Stimulated activated CD4-positive, alpha-beta T cell treated with anti-CD3 and anti-CD28 coated beads, Interleukin-4, amount 100 ng/mL, for 48 hours (primary cell): ENCODE results near the gene MAN1A2.
"Not testable (repeated sequence)": the region's sequence is repeated elsewhere in the genome, so short reads cannot be mapped to it uniquely, and the experiment has no call there.

Experiments used
- DNase-seq, 2 donors: peaks; one replicate each; pipeline ENCODE4 v3.0.0-alpha.2; 2020; ENCODE audit warnings: low read depth in 2 of 2

The MAN1A2 gene

GRCh38 chr1:117398957-117399356, 31.7 kb downstream of the MAN1A2 start:
- DNase-seq: no peak

- DNase-seq: no peak
Measured at GRCh38 chr1:117401761-117402160, 34.5 kb downstream of the MAN1A2 start.

DNA sequence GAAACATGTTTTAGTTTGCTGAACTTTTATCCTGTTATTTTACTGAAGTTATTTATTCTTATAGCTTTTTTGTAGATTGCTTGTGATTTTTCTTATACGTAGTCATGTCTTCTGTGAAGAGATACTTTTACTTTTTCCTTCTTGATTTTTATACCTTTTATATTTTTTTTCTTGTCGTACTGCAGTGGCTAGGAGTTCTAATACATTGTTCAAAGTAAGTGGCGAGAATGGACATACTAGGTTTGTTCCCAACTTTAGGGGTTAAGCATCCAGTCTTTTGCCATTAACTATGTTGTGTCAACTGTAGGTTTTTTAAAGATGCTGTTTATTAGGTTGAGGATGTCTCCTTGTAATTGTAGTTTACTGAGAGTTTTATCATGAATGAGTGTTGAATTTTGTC, 36.3 kb downstream of the MAN1A2 start:
- DNase-seq: no peak

DNA sequence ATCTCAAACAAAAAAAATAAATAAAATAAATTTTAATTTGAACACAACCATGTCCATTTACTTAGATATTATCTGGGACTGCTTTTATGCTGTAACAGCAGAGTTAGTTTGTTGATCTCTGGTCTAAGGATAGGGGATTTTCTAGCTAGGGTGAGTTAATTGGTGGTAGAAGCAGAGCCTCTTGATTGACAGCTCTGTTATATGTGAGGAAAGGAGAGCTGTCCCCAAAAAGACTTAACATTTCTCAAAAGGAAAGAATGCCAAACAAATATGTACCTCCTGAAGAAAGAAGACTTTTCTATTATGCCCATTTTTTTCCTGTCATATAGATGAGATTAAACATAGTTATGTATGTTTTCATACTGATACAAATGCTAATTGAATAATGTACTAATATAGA, 37.8 kb downstream of the MAN1A2 start:
- no peak for DNase-seq

DNA sequence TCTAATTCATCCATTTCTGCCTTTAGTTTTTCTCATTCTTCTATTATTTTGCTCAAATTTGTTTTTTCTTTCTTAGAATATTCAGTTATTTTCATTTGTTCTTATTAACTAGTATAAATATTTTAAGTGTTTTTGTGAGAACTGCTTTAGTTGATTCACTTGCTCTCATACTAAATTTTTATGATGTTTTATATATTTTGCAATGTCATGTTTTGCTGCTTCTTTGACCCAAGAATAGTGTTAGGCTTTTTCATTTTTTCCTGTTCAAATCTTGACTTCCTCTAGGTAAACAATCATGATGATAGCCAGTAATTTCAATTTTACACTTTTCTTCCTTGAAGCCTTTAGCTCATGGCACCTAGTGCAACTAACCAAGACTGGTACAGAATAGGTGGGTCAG, 45.2 kb downstream of the MAN1A2 start:
- no peak for DNase-seq

DNA sequence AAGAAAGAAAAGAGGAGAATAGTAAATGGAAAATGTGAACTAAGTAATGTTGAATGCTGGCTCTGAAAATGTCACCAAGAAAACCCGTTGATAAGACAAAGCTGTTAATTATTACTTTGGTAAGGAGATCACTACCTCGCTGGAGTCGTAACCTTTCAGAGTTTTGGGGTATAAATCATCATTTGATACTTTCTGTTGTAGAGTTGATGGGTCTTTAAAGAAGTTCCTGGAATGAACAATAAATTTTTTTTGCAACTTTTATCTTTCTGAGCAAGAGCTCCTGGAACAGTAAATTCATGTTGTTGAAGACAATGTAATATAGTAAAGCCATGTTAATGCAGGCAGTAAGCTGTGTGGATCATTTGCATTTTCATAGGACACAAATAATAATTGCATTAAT, 46.2 kb downstream of the MAN1A2 start:
- DNase-seq: no peak

DNA sequence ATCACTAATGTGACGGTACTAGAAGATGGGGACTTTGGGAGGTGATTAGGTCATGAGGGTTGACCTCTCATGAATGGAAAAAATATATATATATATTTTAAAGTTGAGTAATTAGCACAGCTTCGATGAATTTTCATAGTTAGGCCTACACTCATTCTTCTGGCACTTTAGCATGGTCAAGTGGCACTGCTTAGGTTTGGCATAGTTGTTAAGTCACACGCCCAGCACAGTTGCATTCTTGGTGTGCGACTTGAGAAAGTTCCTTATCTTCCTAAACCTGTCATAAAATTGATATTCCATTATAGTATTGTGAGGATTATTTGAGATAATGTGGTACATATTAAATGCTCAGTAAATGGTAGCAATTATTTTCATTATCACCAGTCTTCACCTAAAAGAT, 47.7 kb downstream of the MAN1A2 start:
- no peak for DNase-seq

DNA sequence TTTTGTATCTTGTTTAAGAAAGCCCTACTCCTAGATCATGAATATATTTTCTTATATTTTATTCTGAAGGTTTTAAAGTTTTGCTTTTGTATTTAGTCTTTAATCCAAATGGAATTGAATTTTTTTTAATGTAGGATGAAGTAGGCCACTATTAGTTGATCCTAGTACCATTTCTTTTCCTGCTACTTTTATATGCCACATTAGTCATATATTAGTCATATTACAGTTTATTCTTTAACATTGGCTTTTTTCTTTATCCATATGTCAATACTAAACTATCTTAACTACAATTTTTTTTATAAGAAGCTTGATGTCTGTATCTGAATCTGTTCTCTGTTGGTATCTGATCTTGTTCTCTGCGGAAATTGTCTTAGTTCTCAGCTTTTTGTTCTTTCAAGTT, 48.8 kb downstream of the MAN1A2 start:
- no peak for DNase-seq

- DNase-seq: no peak
Measured at GRCh38 chr1:117416546-117417125, 49.4 kb downstream of the MAN1A2 start.

GRCh38 chr1:117425050-117425734, 57.9 kb downstream of the MAN1A2 start:
- DNase-seq: no peak

GRCh38 chr1:117427297-117427696, 60.0 kb downstream of the MAN1A2 start:
- DNase-seq: no peak

DNA sequence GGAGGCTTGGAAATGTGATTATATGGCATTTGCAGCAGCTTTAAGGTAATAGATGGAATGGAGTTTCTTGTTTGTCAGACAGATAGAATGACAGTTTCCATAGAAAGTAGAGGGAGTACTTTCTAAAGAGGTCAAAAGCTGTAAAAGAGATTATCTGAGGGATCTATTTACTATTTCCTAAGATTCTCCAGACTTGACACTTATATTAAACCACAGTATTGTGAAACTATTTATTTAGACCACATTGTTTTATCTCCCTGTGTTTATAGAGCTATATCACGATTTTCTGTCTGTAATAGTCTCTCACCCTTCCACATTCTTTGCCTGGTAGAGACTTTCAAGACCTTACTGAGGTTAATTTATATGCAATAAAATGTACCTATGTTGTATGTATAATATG, 66.7 kb downstream of the MAN1A2 start:
- no peak for DNase-seq

DNA sequence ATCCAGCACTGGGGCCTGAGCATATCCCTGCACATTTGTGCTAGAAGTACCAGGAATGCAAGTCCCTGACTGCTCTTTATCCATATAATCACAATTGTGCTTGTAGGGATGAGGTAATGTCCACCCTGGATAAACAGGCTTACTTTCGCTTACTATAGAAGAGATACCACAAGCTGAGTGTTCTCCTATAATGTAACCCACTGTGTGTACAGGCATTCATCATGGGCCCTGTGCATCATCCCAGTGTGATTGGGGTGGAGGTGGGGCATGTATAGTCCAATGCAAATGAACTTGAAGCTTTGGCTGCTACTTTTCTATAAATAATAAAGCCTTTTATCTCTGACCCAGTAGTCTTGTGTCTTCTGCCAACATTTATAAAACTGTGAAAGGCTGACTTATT, 69.3 kb downstream of the MAN1A2 start:
- no peak for DNase-seq

- DNase-seq: no peak
Measured at GRCh38 chr1:117447661-117448060, 80.4 kb downstream of the MAN1A2 start.

DNA sequence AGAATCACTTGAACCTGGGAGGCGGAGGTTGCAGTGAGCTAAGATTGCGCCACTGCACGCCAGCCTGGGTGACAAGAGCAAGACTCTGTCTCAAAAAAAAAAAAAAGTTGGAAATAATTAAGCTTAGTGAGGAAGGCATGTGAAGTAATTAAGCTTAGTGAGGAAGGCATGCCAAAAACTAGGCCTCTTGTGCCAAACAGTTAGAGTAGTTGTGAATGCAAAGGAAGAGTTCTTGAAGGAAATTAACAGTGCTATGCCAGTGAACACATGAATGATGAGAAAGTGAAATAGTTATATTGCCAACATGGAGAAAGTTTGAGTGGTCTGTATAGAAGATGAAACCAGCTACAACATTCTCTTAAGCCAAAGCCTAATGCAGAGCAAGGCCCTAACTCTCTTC, 85.0 kb downstream of the MAN1A2 start:
- no peak for DNase-seq

- no peak for DNase-seq
Measured at GRCh38 chr1:117453958-117454357, 86.7 kb downstream of the MAN1A2 start.

GRCh38 chr1:117458410-117458809, 91.2 kb downstream of the MAN1A2 start:
- DNase-seq: not testable (repeated sequence)

DNA sequence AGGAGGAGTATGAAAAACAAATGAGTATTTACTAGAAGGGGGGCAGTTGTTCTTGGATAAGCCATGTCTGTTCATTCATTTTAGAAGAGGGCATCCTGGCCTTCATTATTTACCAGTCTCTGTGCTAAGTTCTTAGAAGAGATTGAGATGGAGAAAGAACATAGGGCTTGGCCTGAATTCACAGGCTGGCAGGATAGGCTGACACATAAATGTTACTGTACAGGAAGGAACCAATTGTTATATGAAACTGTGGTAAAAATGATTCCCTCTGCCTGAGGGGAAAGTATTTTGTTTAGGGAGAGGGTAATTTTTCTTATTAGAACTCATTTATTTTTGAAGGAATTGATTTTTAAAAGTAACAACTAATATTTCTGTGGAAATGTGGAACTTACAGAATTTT, 99.5 kb downstream of the MAN1A2 start:
- no peak for DNase-seq

DNA sequence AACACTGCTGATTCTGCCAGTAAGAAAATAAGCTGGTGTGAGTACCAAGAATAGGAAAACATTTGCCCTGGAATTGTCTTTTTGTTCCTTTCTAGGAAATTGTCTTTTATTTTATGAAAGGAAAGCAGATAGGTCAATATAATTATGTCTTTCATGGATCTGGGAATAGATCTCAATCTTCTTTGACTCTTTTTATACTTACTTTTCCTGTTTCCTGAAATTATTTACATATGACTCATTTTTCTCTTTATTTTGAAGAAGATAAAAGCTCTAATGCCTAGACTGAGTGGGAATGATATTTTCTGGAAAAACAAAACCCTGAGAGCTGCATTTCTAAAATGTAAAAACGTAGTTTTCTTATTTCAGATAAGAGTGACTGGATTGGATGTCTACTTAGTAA, 100.1 kb downstream of the MAN1A2 start:
- no peak for DNase-seq

- no peak for DNase-seq
Measured at GRCh38 chr1:117473063-117473462, 105.8 kb downstream of the MAN1A2 start.

DNA sequence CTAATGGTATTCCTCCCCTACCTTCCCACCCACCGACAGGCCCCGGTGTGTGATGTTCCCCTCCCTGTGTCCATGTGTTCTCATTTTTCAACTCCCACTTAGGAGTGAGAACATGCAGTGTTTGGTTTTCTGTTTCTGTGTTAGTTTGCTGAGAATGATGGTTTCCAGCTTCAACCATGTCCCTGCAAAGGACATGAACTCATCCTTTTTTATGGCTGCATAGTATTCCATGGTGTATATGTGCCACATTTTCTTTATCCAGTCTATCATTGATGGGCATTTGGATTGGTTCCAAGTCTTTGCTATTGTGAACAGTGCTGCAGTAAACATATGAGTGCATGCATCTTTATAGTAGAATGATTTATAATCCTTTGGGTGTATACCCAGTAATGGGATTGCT, 108.2 kb downstream of the MAN1A2 start:
- DNase-seq: not testable (repeated sequence)

- no peak for DNase-seq
Measured at GRCh38 chr1:117479086-117479485, 111.8 kb downstream of the MAN1A2 start.

- no peak for DNase-seq
Measured at GRCh38 chr1:117481410-117481809, 114.2 kb downstream of the MAN1A2 start.

GRCh38 chr1:117493906-117494305, 126.7 kb downstream of the MAN1A2 start:
- DNase-seq: no peak
